ENCODE results near the gene TKT. TPM values are rescaled to one million over a fixed set of nuclear protein-coding genes. Genes with fewer than 3 reads are reported as not detected.
A peak's percentile ranks its signal among the peaks of the same experiment; 100 is the strongest.

TKT gene
- total and polyA plus RNA-seq, 7 donors: 10.5 to 51.9 (median 23.1) TPM

GRCh38 chr3:53225651-53226050 lies 30.2 kb downstream of the TKT start:
- H3K27ac ChIP-seq: no peak overlapping the region
- 86 to 96% (median 90%) methylated on average over 7 of the region's 7 CpGs for WGBS, 3 donors
- DNase-seq (peak in 1 of 2 donors; percentile 11), ATAC-seq (no peak)
- peaks cover 4 to 79% of the 10 kb centered on the region in 2 donors for H3K36me3 ChIP-seq (ENCODE audit: insufficient read depth in 1 of 2, low read depth in 1 of 2)
- H3K9me3 ChIP-seq: no peaks in the 10 kb centered on the region
- no peak overlapping the region for H3K4me3 ChIP-seq
- intact Hi-C loops (cut with DNase I): no loop called here
- no peak for TF ChIP-seq CTCF (IDR thresholded peaks at IDR 0.05)
- H3K27me3 ChIP-seq (ENCODE audit: insufficient read depth in 3 of 3, low read length in 2 of 3): no peaks in the 10 kb centered on the region
- no peaks in the 10 kb centered on the region for H3K4me1 ChIP-seq

- H3K27me3 ChIP-seq (ENCODE audit: insufficient read depth in 3 of 3, low read length in 2 of 3): no peaks in the 10 kb centered on the region
- no peaks in the 10 kb centered on the region for H3K4me1 ChIP-seq
- peaks cover 4 to 75% of the 10 kb centered on the region in 2 donors for H3K36me3 ChIP-seq (ENCODE audit: insufficient read depth in 1 of 2, low read depth in 1 of 2)
- no peak for TF ChIP-seq CTCF (IDR thresholded peaks at IDR 0.05)
- no peaks in the 10 kb centered on the region for H3K9me3 ChIP-seq
- H3K4me3 ChIP-seq: no peak overlapping the region
- WGBS, 3 donors: 86 to 91% (median 87%) methylated on average over 6 of the region's 6 CpGs
- ATAC-seq (no peak), DNase-seq (peak in 1 of 2 donors; percentile 19)
- no peak overlapping the region for H3K27ac ChIP-seq
- intact Hi-C loops (cut with DNase I): no loop called here
Measured at GRCh38 chr3:53225181-53225580, 30.6 kb downstream of the TKT start.

GRCh38 chr3:53224536-53224935 lies 31.3 kb downstream of the TKT start:
- intact Hi-C loops (cut with DNase I): no loop called here
- WGBS, 3 donors: 76 to 92% (median 86%) methylated on average over 5 of the region's 5 CpGs
- peak in 1 of 2 donors; percentile 20 for DNase-seq

GRCh38 chr3:53224026-53224425 lies 31.8 kb downstream of the TKT start:
- intact Hi-C loops (cut with DNase I): no loop called here
- no peak for TF ChIP-seq CTCF (IDR thresholded peaks at IDR 0.05)
- H3K4me1 ChIP-seq: no peaks in the 10 kb centered on the region
- 89 to 92% (median 91%) methylated on average over 5 of the region's 5 CpGs for WGBS, 3 donors
- ATAC-seq: no peak
- H3K27me3 ChIP-seq (ENCODE audit: insufficient read depth in 3 of 3, low read length in 2 of 3): no peaks in the 10 kb centered on the region
- H3K27ac ChIP-seq: no peak overlapping the region
- no peak overlapping the region for H3K4me3 ChIP-seq
- H3K9me3 ChIP-seq: no peaks in the 10 kb centered on the region
- peaks cover 0 to 63% of the 10 kb centered on the region in 2 donors for H3K36me3 ChIP-seq (ENCODE audit: insufficient read depth in 1 of 2, low read depth in 1 of 2)
- DNase-seq: no peak

More at GRCh38 chr3:53224536-53224935, 31.3 kb downstream of the TKT start:
- ATAC-seq: no peak
- H3K27ac ChIP-seq: no peak overlapping the region
- no peaks in the 10 kb centered on the region for H3K27me3 ChIP-seq (ENCODE audit: insufficient read depth in 3 of 3, low read length in 2 of 3)
- H3K4me1 ChIP-seq: no peaks in the 10 kb centered on the region
- peaks cover 0 to 68% of the 10 kb centered on the region in 2 donors for H3K36me3 ChIP-seq (ENCODE audit: insufficient read depth in 1 of 2, low read depth in 1 of 2)
- no peaks in the 10 kb centered on the region for H3K9me3 ChIP-seq
- no peak for TF ChIP-seq CTCF (IDR thresholded peaks at IDR 0.05)
- H3K4me3 ChIP-seq: no peak overlapping the region

GRCh38 chr3:53223541-53223966 lies 32.3 kb downstream of the TKT start:
- 88 to 94% (median 92%) methylated on average over 9 of the region's 9 CpGs for WGBS, 3 donors
- Histone ChIP-seq H3K9me3 (no peaks in the 10 kb centered on the region), H3K27me3 (ENCODE audit: insufficient read depth in 3 of 3, low read length in 2 of 3) (no peaks in the 10 kb centered on the region), H3K4me3 (no peak overlapping the region), H3K27ac (no peak overlapping the region), H3K4me1 (no peaks in the 10 kb centered on the region), H3K36me3 (ENCODE audit: insufficient read depth in 1 of 2, low read depth in 1 of 2) (peaks cover 0 to 58% of the 10 kb centered on the region in 2 donors)
- intact Hi-C loops (cut with DNase I): no loop called here
- DNase-seq (peak in 1 of 2 donors; percentile 23), ATAC-seq (peak in 1 of 4 donors; percentile 3)
- no peak for TF ChIP-seq CTCF (IDR thresholded peaks at IDR 0.05)
